Upper lobe of left lung (tissue), 4 donors: ENCODE data around the gene COPRS.

Source experiments
- CTCF ChIP-seq, 6 experiments: fragments of 450-650 bp in 4 of 6; fragments of 200-600 bp in 2 of 6; sonication (generic) in 2 of 6; IDR thresholded peaks; one replicate each; pipeline ENCODE4 v1.5.1; 2016 to 2019; ENCODE audit warnings: antibody characterized with exemption in 6 of 6
- EP300 ChIP-seq, 4 donors: sonication (generic); formaldehyde crosslinking; IDR thresholded peaks; one replicate each; pipeline ENCODE4 v1.5.1; 2017; ENCODE audit warnings: antibody characterized with exemption in 4 of 4, control low read depth in 2 of 4
- POLR2A ChIP-seq, 4 donors: fragments of 450-650 bp; IDR thresholded peaks; one replicate each; pipeline ENCODE4 v1.5.1; 2016 to 2017; ENCODE audit warnings: antibody characterized with exemption in 4 of 4, mild to moderate bottlenecking in 2 of 4
- POLR2AphosphoS5 ChIP-seq, 2 donors: sonication (generic); formaldehyde crosslinking; IDR thresholded peaks; one replicate each; pipeline ENCODE4 v1.5.1; 2017; ENCODE audit warnings: antibody characterized with exemption in 2 of 2

- TF ChIP-seq CTCF (IDR thresholded peaks at IDR 0.05) (no peak), EP300 (IDR thresholded peaks at IDR 0.05) (no peak), POLR2AphosphoS5 (IDR thresholded peaks at IDR 0.05) (no peak), POLR2A (IDR thresholded peaks at IDR 0.05) (no peak)
Measured at GRCh38 chr17:31819578-31819977, 39.5 kb downstream of the COPRS start.
